ENCODE results near the gene PHACTR3. TPM values are rescaled to one million over a fixed set of nuclear protein-coding genes. Genes with fewer than 3 reads are reported as not detected.

Gene PHACTR3
- polyA plus RNA-seq, 2 of the 4 experiments (the other 2 are of a cell fraction) = not detected

GRCh38 chr20:59697068-59697467, 92.7 kb downstream of the PHACTR3 start:
- CTCF ChIA-PET = no interaction called here

GRCh38 chr20:59698598-59698997, 94.3 kb downstream of the PHACTR3 start:
- POLR2A ChIA-PET = no interaction called here
- CTCF ChIA-PET = interaction anchor here (1.3 kb wide), 1 partner anchor 53 kb away, joined by 5 read pairs; no protein-coding TSS in a partner anchor
- H3K4me2 ChIP-seq = no peak overlapping the region

More at GRCh38 chr20:59697068-59697467, 92.7 kb downstream of the PHACTR3 start:
- TF ChIP-seq NR3C1 (IDR thresholded peaks at IDR 0.05) = no peak
- TF ChIP-seq HOXB13 (CRISPR knock-in tag; IDR thresholded peaks at IDR 0.05; ENCODE audit: low read depth) = no peak
- TF ChIP-seq FOXS1 (CRISPR knock-in tag; IDR thresholded peaks at IDR 0.05) = no peak
- no peak for TF ChIP-seq BCL3 (IDR thresholded peaks at IDR 0.05)
- no peak for ATAC-seq
- Histone ChIP-seq H3K4me2 (no peak overlapping the region), H3K9me3 (no peaks in the 10 kb centered on the region), H3K4me3 (no peak overlapping the region), H3K4me1 (no peaks in the 10 kb centered on the region), H3K27ac (no peak overlapping the region)
- POLR2A ChIA-PET = no interaction called here
- WGBS (ENCODE audit: missing lambda C conversion rate) = 37% methylated on average over 4 of the region's 4 CpGs
- no peak for DNase-seq (ENCODE audit: low read depth in 1 of 2, low spot score in 1 of 2)
- FAIRE-seq = no peak

GRCh38 chr20:59701236-59701635, 96.9 kb downstream of the PHACTR3 start:
- Histone ChIP-seq H3K4me2 (no peak overlapping the region), H3K4me1 (no peaks in the 10 kb centered on the region), H3K27ac (no peak overlapping the region), H3K9me3 (no peaks in the 10 kb centered on the region), H3K4me3 (no peak overlapping the region)
- WGBS (ENCODE audit: missing lambda C conversion rate) = 0% methylated on average over 2 of the region's 2 CpGs
- TF ChIP-seq CBX2 (IDR thresholded peaks at IDR 0.05; ENCODE audit: borderline replicate concordance, low read depth) (no peak), HDAC2 (IDR thresholded peaks at IDR 0.05) (no peak), CTCF (IDR thresholded peaks at IDR 0.05) (no peak), HES2 (IDR thresholded peaks at IDR 0.05) (no peak)
- ChIA-PET CTCF (no interaction called here), POLR2A (no interaction called here)
- no peak for ATAC-seq
- DNase-seq (ENCODE audit: low read depth in 1 of 2, low spot score in 1 of 2) = no peak
- no peak for FAIRE-seq

More at GRCh38 chr20:59698598-59698997, 94.3 kb downstream of the PHACTR3 start:
- WGBS (ENCODE audit: missing lambda C conversion rate) = 83% methylated on average over 1 of the region's 1 CpG
- FAIRE-seq (no peak), DNase-seq (ENCODE audit: low read depth in 1 of 2, low spot score in 1 of 2) (no peak), ATAC-seq (no peak)
- Histone ChIP-seq H3K4me1 (no peaks in the 10 kb centered on the region), H3K4me3 (no peak overlapping the region), H3K9me3 (no peaks in the 10 kb centered on the region), H3K27ac (no peak overlapping the region)
- TF ChIP-seq HDAC2 (IDR thresholded peaks at IDR 0.05) = no peak
- TF ChIP-seq REST (IDR thresholded peaks at IDR 0.05) = peak; percentile 57; the same call in 1 of the 2 replicates

GRCh38 chr20:59703046-59703445, 98.7 kb downstream of the PHACTR3 start:
- CTCF ChIA-PET = no interaction called here
- FAIRE-seq = no peak
- TF ChIP-seq CEBPB (IDR thresholded peaks at IDR 0.05) (no peak), KDM1A (IDR thresholded peaks at IDR 0.05; ENCODE audit: low read depth) (no peak), FOXS1 (CRISPR knock-in tag; IDR thresholded peaks at IDR 0.05) (no peak), PBX3 (IDR thresholded peaks at IDR 0.05) (no peak), POLR2A (IDR thresholded peaks at IDR 0.05; ENCODE audit: low read length) (no peak)
- Histone ChIP-seq H3K9me3 (no peaks in the 10 kb centered on the region), H3K27ac (no peak overlapping the region), H3K4me3 (no peak overlapping the region), H3K4me1 (no peaks in the 10 kb centered on the region), H3K4me2 (no peak overlapping the region)
- POLR2A ChIA-PET = no interaction called here
- WGBS (ENCODE audit: missing lambda C conversion rate) = 2% methylated on average over 5 of the region's 5 CpGs
- no peak for DNase-seq (ENCODE audit: low read depth in 1 of 2, low spot score in 1 of 2)
- ATAC-seq = no peak

Measured in A549 (cell line).